ENCODE results near the gene FOLR2.

The FOLR2 gene

DNA sequence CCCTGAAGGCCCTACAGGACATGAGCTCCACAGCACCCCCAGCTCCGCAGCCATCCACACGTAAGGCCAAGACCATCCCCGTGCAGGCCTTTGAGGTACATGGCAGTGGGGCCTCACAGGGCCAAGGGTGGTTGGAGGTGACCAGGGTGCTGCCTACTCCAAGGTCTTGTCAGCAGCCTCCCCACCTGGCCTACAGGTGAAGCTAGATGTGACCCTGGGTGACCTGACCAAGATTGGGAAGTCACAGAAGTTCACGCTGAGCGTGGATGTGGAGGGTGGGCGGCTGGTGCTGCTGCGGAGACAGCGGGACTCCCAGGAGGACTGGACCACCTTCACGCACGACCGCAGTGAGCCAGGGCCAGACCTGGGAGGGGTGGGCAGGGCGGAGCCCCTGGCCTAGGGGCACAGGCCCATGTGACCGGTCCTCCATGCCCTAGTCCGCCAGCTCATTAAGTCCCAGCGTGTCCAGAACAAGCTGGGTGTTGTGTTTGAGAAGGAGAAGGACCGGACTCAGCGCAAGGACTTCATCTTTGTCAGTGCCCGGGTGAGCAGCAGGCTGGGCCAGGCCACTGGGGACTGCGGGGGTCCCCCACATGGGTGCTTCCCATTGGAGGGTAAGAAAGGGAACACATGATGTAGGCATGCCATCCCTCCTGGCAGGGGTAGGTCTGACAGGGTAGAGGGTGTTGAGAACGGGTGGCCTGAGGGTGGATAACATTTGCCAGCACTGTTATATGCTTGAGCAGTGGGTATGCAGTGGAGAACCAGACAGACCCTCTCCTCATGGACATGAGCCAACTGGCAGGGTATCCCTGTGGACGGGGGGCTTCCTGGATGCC is 13.6 kb downstream of the FOLR2 start:
- DNase-seq (ENCODE audit: low spot score) = no peak

DNA sequence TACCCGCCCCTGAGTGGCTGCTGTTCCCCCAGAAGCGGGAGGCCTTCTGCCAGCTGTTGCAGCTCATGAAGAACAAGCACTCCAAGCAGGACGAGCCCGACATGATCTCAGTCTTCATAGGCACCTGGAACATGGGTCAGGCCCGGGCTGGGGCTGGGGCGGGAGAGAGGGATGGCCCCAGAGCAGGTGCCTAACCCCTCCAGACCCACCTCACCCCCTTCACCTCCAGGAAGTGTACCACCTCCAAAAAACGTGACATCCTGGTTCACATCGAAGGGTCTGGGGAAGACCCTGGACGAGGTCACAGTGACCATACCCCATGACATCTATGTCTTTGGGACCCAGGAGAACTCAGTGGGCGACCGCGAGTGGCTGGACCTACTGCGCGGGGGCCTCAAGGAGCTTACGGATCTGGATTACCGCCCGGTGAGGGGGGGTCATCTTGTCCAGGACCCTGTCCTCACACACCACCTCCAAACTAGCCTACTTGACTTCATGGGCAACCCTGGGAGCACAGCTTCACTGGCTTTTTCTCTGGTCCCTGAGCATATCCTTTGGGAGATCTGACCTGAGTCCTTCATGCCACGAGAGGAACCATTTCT is 14.3 kb downstream of the FOLR2 start:
- DNase-seq (ENCODE audit: low spot score) = no peak

DNA sequence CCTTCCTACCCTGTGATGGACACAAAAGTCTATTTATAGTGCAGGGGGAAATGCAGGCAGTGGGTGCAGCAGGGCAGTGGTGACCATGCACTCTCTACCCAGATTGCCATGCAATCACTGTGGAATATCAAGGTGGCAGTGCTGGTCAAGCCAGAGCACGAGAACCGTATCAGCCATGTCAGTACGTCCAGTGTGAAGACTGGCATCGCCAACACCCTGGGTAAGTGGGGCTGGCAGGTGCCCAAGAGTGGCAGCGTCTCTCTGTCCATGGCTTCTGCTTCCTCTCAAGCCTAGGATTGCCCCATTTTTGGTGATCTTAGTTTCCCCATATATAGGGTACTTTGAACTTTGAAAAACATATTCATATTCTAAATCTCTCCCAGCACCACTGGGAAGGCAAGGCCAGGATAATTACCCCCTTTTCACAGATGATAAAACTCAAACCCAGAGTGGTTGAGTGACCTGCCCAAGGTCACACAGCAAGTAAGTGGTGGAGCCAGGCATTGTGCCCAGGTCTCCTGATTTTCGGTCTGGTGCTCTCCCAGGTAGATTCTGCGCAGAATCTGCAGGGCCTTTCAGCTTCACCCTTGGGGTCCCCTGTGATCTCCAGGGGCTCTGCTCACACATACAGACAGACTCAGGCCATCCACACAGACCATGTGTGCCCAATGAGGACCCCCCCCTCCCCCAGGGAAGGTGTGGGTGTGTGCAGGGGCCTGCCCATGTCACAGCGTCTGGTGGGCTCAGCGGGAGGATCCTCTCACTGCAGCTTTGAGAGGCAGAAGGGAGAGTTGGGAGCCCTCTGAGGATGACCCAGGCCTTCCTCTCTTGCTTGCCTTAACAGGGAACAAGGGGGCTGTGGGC is 15.0 kb downstream of the FOLR2 start:
- no peak for DNase-seq (ENCODE audit: low spot score)

DNA sequence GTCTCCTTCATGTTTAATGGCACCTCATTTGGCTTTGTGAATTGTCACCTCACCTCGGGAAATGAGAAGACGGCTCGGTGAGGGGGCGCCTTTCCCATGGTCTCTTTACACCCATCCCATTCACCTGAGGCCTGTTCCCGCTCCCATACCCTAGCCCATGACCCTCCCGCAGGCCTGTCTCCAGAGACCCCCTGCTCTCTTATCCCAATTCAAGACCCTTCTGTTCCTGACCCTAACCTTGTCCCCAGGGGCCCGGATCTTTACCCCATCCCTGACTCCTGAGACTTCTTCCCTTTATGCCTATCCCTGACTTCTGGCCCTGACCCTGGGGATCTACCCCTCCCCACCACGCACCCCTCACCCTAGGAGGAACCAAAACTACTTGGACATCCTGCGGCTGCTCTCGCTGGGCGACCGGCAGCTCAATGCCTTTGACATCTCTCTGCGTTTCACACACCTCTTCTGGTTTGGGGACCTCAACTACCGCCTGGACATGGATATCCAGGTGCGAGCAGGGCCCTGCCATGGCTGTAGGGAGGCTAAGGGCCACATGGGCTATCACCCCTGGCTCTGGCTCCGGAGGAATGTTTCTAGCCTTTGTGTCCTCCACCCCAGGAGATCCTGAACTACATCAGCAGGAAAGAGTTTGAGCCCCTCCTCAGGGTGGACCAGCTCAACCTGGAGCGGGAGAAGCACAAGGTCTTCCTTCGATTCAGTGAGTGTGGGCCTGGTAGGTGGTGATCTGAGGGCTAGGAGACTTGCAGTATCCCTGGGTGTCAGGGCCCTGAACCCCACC is 15.9 kb downstream of the FOLR2 start:
- no peak for DNase-seq (ENCODE audit: low spot score)

DNA sequence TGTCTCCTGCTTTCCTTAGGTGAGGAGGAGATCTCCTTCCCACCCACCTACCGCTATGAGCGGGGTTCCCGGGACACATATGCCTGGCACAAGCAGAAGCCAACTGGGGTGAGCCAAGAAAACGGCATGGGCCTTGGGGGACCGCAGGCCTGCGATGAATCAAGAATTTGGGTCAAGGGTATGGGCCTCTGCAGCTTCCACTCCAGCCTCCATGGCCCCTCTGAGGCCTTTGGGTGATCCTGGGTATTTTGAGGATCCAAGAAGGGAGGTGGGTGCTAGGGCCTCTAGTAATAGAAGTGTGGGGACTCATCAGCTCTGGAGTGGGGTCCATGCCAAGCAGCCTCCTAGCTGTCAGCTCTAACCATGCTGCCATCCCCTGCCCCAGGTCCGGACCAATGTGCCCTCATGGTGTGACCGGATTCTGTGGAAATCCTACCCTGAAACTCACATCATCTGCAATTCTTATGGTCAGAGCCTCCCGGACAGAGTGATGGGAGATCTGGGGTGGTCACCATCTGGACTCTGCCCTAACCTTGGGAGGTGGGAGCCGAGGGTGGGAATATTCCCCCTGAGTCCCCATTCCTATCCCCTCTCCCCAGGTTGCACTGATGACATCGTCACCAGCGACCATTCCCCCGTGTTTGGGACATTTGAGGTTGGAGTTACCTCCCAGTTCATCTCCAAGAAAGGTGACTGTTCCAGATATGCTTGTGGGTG is 16.6 kb downstream of the FOLR2 start:
- no peak for DNase-seq (ENCODE audit: low spot score)

DNA sequence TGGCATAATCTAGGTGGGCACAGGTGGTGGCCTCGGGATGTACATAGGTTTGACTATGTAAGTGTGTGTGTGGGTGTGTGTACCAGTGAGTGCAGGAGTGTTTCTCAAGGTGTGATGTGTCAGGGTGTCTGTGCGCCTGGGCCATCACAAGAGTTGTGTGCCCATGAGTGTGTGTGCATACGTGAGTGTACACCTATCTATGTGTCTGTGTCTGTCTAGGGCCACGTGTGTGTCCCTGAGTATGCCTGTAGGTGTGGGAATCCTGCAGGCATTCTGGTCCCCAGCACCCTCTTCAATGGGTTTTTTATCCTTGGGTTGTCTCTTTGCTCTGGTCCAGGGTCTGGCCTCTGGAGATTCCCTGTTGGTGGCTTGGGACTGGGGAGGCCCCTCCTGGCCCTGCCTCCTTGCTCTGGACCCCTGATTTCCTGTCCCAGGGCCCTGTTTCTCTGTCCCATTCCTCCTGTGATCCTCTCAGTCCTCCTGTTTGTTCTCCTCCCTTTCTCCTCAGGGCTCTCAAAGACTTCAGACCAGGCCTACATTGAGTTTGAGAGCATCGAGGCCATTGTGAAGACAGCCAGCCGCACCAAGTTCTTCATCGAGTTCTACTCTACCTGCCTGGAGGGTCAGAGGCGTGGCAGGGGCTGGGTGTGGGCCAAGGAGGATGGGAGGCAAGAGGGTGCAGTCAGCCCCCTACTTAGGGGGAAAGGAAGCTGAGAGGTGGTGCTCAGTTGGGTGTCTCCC is 17.3 kb downstream of the FOLR2 start:
- DNase-seq (ENCODE audit: low spot score) = no peak

DNA sequence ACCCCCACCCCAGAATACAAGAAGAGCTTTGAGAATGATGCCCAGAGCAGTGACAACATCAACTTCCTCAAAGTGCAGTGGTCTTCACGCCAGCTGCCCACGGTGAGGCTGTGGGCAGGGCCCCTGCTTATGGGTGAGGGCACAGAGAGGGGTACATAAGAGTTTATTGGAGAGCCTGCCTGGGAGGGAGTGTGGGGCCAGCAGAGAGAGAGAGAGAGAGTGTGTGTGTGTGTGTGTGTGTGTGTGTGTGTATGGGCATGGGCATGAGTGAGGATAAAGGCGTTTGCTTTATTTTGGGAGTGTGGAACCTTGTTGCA is 17.9 kb downstream of the FOLR2 start:
- no peak for DNase-seq (ENCODE audit: low spot score)

DNA sequence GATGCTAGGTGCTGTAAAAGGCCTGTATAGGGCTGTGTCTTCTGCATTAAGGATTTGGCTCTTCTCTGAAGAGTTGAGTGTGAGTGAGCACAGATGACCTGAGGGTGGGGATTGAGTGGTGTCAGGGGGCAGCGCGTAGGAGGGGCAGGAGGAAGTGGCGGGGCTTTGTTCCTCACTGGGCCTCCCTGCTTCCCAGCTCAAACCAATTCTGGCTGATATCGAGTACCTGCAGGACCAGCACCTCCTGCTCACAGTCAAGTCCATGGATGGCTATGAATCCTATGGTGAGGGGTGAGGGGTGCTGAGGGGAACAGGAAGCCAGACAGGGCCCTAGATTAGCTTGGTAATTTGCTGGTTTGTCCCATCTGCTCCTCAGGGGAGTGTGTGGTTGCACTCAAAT is 18.3 kb downstream of the FOLR2 start:
- no peak for DNase-seq (ENCODE audit: low spot score)

DNA sequence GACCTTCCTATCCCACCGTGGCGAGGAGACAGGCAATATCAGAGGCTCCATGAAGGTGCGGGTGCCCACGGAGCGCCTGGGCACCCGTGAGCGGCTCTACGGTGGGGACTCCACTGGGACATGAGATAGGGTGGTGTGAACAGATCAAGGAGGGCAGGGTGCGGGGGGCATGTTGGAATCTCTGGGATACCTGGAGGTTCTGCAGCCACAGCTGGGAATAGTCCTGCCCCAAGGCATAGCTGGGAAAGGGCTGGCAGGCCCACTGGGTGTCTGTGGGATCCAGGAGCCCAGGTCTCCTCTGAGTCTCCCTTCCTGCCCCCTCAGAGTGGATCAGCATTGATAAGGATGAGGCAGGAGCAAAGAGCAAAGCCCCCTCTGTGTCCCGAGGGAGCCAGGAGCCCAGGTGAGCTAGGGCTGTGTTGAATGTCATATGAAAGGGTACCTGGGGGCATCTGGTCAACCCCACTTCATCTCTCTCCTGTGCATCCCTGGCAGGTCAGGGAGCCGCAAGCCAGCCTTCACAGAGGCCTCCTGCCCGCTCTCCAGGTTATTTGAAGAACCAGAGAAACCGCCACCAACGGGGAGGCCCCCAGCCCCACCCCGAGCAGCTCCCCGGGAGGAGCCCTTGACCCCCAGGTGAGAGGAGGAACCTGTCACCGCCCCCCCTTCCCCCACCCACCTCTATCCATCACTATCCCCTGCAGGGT is 18.9 kb downstream of the FOLR2 start:
- DNase-seq (ENCODE audit: low spot score) = no peak

DNA sequence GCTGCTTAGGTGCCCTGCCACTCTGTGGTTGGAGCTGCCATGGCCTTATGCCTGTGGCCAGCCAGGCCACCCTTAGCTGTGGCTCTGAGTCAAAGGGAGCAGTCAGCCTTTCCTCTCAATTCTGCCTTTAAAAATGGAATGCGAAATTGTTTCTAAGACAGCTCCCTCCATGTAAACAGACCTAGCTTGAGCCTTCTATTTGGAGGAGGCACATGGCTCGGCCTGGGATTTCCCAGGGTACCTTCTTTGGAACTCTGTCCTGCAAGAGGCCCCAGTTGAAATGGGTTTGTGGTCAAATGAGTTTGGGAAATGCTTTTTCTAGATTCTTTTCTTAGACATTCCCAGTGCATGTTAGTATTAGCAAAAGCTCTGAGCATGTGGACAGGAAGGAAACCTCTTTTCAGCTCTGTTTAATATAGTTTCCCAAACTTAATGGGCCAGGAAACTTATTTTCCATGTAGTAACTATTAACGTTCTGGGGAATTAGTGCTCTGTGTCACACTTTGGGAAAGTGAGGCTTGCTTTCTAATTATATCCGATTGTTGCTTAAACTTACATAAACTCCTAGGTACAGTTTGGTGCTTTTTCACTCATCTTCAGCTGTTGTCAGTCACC is 19.6 kb downstream of the FOLR2 start:
- DNase-seq (ENCODE audit: low spot score) = no peak

DNA sequence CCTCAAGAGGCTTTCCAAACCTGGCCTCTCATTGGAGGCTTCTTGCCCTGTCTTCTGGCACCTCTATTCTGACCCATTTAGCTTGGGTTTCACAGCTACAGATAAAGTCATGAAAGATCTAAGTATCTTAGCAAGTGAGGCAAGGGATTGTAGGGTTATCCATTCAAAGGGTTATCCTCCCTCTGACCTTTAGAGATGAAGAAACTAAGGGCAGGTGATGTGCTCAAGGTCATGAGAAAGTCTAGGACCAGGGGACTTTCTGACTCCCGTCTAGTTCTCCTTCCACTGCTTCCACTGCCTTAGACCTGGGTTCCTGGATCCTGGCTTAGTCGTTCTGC is 20.1 kb downstream of the FOLR2 start:
- DNase-seq (ENCODE audit: low spot score) = no peak

DNA sequence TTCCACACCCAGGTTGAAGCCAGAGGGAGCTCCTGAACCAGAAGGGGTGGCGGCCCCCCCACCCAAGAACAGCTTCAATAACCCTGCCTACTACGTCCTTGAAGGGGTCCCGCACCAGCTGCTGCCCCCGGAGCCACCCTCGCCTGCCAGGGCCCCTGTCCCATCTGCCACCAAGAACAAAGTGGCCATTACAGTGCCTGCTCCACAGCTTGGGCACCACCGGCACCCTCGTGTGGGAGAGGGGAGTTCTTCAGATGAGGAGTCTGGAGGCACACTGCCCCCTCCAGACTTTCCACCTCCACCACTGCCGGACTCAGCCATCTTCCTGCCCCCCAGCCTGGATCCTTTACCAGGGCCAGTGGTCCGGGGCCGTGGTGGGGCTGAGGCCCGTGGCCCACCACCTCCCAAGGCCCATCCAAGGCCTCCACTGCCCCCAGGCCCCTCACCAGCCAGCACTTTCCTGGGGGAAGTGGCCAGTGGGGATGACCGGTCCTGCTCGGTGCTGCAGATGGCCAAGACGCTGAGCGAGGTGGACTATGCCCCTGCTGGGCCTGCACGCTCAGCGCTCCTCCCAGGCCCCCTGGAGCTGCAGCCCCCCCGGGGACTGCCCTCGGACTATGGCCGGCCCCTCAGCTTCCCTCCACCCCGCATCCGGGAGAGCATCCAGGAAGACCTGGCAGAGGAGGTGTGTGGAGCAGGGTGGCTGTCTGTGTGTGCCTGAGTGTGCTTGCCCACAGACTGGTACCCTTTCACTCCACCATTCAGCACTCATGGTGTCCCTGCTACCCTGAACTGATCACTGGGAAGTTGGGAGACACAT is 20.7 kb downstream of the FOLR2 start:
- no peak for DNase-seq (ENCODE audit: low spot score)

DNA sequence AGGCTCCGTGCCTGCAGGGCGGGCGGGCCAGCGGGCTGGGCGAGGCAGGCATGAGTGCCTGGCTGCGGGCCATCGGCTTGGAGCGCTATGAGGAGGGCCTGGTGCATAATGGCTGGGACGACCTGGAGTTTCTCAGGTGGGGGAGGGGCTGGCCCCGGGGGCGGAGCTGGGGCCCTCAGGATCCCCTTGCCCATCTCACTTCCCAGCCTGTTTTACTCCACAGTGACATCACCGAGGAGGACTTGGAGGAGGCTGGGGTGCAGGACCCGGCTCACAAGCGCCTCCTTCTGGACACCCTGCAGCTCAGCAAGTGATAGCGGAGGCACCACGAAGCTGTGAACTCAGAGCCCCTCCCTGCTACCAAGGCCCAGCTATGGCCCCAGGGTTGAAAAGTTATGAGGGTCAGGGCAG is 21.5 kb downstream of the FOLR2 start:
- peak; percentile 91 for DNase-seq (ENCODE audit: low spot score)

DNA sequence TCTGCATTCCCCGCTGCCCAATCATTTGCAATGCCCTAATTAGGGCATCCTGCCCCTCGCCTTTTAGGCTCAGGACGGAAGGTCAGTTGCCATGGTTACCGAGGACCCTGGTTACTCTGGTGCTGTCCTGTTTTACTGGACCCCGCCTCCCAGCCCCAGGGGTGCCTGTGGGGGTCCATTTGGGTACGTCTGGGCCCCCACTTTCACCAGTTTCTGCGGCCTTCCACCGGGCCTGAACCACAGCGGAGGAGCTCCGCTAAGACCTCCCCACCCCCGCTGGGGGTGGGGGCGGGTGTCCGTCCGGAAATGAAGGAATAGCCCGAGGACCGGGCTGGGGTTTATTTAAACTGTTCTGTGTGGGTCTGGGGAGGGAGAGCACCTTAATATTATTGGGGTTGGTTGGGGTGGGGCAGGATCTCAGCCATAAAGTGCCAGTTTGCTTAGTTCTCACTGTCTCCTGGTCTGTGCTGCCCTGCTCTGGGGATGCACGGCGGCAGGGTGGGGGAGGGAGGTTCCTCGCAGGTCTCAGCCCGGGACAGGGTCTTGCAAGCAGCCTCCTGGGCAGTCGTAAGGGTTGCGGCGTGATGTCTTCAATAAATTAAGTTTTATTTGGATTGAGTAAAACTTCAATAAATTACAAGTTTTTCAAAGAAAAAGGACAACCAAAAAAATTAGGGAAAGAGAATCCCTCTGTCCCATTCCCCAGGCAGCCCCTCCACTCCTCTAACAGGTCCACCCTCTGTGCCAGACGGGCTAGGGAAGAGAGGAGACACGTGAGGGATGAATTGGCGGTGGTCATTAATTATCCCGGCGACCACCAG is 22.1 kb downstream of the FOLR2 start:
- DNase-seq (ENCODE audit: low spot score) = no peak

DNA sequence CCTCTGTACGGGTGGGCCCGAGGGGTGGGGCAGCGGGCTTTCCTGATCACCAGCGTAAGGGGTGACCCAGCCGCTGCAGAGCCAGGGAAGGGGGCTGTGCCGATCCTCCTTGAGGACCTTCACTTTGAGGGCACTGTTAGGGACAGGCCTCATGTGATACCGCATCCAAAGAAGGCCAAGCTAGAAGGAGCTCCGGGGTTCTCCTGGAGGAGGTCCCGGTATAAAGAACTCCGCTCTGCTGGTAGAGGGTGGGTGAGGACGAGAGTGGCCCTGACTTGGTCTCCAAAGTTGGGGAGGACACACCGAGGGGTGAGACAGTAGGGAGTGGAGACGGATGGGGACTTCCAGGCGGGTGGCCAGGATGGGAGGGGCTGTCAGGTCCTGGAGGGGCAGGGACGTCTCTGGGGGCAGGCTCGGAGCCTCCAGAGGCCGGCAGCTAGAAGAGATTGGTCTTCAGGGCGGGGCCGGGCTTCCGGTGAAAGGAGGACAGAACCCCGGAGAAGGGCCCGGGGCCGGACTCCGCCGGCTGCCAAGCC is 22.8 kb downstream of the FOLR2 start:
- DNase-seq (ENCODE audit: low spot score) = peak; percentile 87

DNA sequence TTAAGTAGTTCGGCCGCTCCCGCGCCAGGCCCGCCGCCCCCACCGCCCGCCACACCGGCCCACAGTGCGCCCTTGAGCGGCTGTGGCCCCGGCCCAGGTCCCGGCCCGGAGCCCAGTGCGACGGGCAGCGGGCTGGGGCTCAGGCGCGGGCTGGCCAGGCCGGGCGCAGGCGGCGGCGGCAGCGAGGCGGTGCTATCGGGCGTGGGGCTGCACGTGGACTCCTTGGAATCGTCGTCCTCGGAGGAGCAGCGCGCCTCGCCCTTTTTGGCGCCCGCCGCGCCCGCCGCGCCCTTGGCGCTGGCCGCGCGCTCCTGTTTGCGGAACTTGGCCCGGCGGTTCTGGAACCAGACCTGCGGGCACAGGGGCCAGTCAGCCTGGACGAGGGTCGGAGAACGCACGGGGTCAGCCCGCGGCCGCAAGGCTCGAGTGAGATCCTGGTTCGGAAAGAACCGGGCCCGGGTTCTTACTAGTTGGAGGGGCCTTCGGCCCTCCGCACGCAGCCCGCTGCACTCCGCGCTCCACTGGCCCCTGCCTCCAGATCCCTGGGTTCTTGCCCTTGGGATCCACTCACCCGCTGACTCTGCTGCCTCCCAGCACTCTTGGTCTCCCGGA is 23.4 kb downstream of the FOLR2 start:
- DNase-seq (ENCODE audit: low spot score) = peak; percentile 69

Data from hepatic stellate cell (primary cell).